A673 (cell line): ENCODE results near the gene CPEB4.

ENCODE experiments used
- EZH2 ChIP-seq: fragments of 200-600 bp; sonication (generic); IDR thresholded peaks from 2 replicates; pipeline ENCODE4 v1.6.1; 2017; ENCODE audit warnings: borderline replicate concordance, low read depth, mild to moderate bottlenecking, mixed read lengths, antibody characterized with exemption, low read length; ENCODE audit not compliant: poor library complexity, severe bottlenecking
- TF ChIP-seq, protein P1 (sequence below): fragments of 300-800, 200-600 bp; sonication (generic); conservative IDR thresholded peaks from 2 replicates; pipeline ENCODE4 v1.5.1; 2017; ENCODE audit warnings: low read depth, mild to moderate bottlenecking, antibody characterized with exemption, low read length, moderate library complexity, mixed read lengths

DNA sequence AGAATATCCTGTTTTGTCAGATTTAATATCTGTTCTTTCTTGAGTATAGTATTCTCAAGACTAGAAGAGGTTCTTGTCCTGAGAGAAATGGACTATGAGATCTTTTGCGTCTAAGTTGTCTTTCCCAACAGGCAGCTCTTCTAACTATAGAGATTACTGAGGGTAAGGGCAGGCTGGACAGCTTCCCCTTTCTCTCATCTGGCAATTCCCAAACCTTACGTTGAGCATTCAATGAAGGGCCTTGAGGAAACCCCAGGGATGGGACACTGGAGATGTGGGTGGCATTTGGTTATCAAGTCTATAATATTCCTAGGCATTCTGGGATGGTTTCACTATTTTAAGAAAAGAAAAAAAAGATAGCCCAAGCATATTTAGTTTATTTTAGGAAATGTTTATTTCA is 72.8 kb downstream of the CPEB4 start:
- TF ChIP-seq, protein P1, sequence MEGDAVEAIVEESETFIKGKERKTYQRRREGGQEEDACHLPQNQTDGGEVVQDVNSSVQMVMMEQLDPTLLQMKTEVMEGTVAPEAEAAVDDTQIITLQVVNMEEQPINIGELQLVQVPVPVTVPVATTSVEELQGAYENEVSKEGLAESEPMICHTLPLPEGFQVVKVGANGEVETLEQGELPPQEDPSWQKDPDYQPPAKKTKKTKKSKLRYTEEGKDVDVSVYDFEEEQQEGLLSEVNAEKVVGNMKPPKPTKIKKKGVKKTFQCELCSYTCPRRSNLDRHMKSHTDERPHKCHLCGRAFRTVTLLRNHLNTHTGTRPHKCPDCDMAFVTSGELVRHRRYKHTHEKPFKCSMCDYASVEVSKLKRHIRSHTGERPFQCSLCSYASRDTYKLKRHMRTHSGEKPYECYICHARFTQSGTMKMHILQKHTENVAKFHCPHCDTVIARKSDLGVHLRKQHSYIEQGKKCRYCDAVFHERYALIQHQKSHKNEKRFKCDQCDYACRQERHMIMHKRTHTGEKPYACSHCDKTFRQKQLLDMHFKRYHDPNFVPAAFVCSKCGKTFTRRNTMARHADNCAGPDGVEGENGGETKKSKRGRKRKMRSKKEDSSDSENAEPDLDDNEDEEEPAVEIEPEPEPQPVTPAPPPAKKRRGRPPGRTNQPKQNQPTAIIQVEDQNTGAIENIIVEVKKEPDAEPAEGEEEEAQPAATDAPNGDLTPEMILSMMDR = no peak
- TF ChIP-seq EZH2 = no peak
